ENCODE measurements around the gene GDF2.

Gene GDF2

GRCh38 chr10:47323636-47324296 lies 1.5 kb downstream of the GDF2 start:
- H3K4me3 ChIP-seq (ENCODE audit: low read depth, low read length), result no peak overlapping the region
- DNase-seq (ENCODE audit: low read depth), result no peak
- no peak for TF ChIP-seq CTCF (IDR thresholded peaks at IDR 0.05; ENCODE audit: insufficient read depth, low read depth, low read length, missing control alignments)

- no peak for TF ChIP-seq CTCF (IDR thresholded peaks at IDR 0.05; ENCODE audit: insufficient read depth, low read depth, low read length, missing control alignments)
- H3K4me3 ChIP-seq (ENCODE audit: low read depth, low read length), result no peak overlapping the region
- no peak for DNase-seq (ENCODE audit: low read depth)
These were observed 3.3 kb downstream of the GDF2 start for GRCh38 chr10:47325303-47326291.

GRCh38 chr10:47326306-47326926 lies 4.2 kb downstream of the GDF2 start:
- no peak for DNase-seq (ENCODE audit: low read depth)
- TF ChIP-seq CTCF (IDR thresholded peaks at IDR 0.05; ENCODE audit: insufficient read depth, low read depth, low read length, missing control alignments), result no peak
- H3K4me3 ChIP-seq (ENCODE audit: low read depth, low read length), result no peak overlapping the region

GRCh38 chr10:47326927-47327330 lies 4.7 kb downstream of the GDF2 start:
- no peak for TF ChIP-seq CTCF (IDR thresholded peaks at IDR 0.05; ENCODE audit: insufficient read depth, low read depth, low read length, missing control alignments)
- no peak for DNase-seq (ENCODE audit: low read depth)
- H3K4me3 ChIP-seq (ENCODE audit: low read depth, low read length), result no peak overlapping the region

GRCh38 chr10:47329855-47330254 lies 7.6 kb downstream of the GDF2 start:
- H3K4me3 ChIP-seq (ENCODE audit: low read depth, low read length), result no peak overlapping the region
- TF ChIP-seq CTCF (IDR thresholded peaks at IDR 0.05; ENCODE audit: insufficient read depth, low read depth, low read length, missing control alignments), result no peak
- DNase-seq (ENCODE audit: low read depth), result no peak

- no peak overlapping the region for H3K4me3 ChIP-seq (ENCODE audit: low read depth, low read length)
- no peak for DNase-seq (ENCODE audit: low read depth)
- TF ChIP-seq CTCF (IDR thresholded peaks at IDR 0.05; ENCODE audit: insufficient read depth, low read depth, low read length, missing control alignments), result no peak
These were observed 8.1 kb downstream of the GDF2 start for GRCh38 chr10:47330366-47330765.

Data from GM12865 (cell line).